GM12878 (cell line): ENCODE data around the gene COL6A3.

Experiments used
- CTCF ChIP-seq, 3 experiments: IDR thresholded peaks in 2 of 3; conservative IDR thresholded peaks in 1 of 3; 2 replicates each; pipeline ENCODE4 v1.5.1; 2011; ENCODE audit warnings: low read depth in 3 of 3, low read length in 3 of 3, mild to moderate bottlenecking in 3 of 3, control low read depth in 2 of 3, moderate library complexity in 2 of 3, inconsistent platforms in 1 of 3, mixed read lengths in 1 of 3; ENCODE audit not compliant: control insufficient read depth in 2 of 3, insufficient read depth in 1 of 3; ENCODE audit errors: extremely low read depth in 1 of 3
- MXI1 ChIP-seq: fragments of 150-350 bp; IDR thresholded peaks from 2 replicates; pipeline ENCODE4 v1.6.1; 2011; ENCODE audit warnings: low read depth, mild to moderate bottlenecking, inconsistent platforms, low read length, improper control_type of control experiment
- NFYB ChIP-seq: IDR thresholded peaks from 2 replicates; pipeline ENCODE4 v1.6.1; 2011; ENCODE audit warnings: low read depth, mild to moderate bottlenecking, low read length, improper control_type of control experiment, moderate library complexity; ENCODE audit not compliant: insufficient read depth
- POLR2AphosphoS5 ChIP-seq: IDR thresholded peaks from 2 replicates; pipeline ENCODE4 v1.6.1; 2011; ENCODE audit warnings: mild to moderate bottlenecking, low read length, inconsistent platforms
- SP1 ChIP-seq: IDR thresholded peaks from one replicate; pipeline ENCODE4 v1.6.1; 2011; ENCODE audit warnings: low read depth, low read length
- ZNF217 ChIP-seq: fragments of 450-650 bp; IDR thresholded peaks from 2 replicates; pipeline ENCODE4 v1.6.1; 2017; ENCODE audit warnings: antibody characterized with exemption, mild to moderate bottlenecking

- TF ChIP-seq CTCF (IDR thresholded peaks at IDR 0.05 in 2 of 3, conservative IDR thresholded peaks at IDR 0.05 in 1 of 3; ENCODE audit: control insufficient read depth in 2 of 3, extremely low read depth in 1 of 3, insufficient read depth in 1 of 3, low read depth in 3 of 3, low read length in 3 of 3) (no peak), ZNF217 (no peak), POLR2AphosphoS5 (no peak), MXI1 (no peak), SP1 (no peak), NFYB (no peak)
These were observed 10.7 kb downstream of the COL6A3 start for GRCh38 chr2:237403024-237403882.
